ENCODE results near the gene TRIM27.
"Not testable (repeated sequence)": the region's sequence is repeated elsewhere in the genome, so short reads cannot be mapped to it uniquely, and the experiment has no call there.

TRIM27 gene, protein sequence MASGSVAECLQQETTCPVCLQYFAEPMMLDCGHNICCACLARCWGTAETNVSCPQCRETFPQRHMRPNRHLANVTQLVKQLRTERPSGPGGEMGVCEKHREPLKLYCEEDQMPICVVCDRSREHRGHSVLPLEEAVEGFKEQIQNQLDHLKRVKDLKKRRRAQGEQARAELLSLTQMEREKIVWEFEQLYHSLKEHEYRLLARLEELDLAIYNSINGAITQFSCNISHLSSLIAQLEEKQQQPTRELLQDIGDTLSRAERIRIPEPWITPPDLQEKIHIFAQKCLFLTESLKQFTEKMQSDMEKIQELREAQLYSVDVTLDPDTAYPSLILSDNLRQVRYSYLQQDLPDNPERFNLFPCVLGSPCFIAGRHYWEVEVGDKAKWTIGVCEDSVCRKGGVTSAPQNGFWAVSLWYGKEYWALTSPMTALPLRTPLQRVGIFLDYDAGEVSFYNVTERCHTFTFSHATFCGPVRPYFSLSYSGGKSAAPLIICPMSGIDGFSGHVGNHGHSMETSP

DNA sequence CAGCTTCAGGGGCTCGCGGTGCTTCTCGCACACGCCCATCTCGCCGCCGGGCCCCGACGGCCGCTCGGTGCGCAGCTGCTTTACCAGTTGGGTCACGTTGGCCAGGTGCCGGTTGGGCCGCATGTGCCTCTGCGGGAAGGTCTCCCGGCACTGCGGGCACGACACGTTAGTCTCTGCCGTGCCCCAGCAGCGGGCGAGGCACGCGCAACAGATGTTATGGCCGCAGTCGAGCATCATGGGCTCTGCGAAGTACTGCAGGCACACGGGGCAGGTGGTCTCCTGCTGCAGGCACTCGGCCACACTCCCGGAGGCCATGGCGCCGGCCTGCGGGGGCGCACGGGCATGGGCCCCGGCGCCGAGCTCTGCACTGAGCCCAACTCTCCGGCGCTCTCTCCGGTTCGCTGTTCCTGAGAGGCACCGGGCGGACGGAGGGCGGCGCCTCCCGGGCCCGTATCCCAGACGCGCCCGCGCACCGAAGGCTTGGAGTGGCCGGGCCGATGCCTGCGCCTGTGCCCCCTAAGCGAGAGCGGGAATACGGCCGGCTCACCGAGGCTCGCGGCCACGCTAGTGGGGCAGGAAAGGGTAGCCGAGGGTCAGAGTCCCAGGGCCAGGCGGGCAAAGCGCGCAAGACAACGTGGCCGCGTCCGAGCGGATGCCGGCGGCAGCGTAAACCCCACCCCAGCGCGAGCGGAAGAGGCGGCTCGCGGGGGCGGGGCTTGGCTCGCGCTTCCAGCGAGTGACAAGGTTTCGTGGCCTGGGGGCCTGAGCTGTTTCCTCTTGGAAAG is at the start of gene TRIM27:
Gene TRIM27, minus strand, starts transcription at position 668 of the 785 bp plus-strand sequence. Its CDS starts 353 bp downstream, at position 315.
- DNase-seq (ENCODE audit: low spot score): peak; percentile 94

DNA sequence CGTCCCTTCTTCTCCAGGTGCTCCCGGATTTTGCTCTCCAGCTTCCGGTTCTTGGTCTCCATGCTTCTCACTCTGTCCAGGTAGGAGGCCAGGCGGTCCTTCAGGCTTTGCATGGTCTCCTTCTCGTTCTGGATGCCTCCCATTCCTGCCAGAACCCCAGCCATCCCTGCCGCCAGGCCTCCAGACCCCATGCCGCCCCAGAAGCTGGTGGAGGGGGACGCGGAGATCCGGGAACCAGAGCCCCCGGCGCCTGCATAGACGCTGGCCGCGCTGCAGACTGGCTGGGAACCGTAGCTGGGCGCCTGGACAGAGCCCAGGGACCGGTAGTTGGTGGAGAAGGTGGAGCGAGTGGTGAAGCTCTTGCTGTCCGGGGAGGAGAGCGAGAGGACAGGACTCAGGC is 46.3 kb upstream of the TRIM27 start:
- not testable (repeated sequence) for DNase-seq (ENCODE audit: low spot score)

DNA sequence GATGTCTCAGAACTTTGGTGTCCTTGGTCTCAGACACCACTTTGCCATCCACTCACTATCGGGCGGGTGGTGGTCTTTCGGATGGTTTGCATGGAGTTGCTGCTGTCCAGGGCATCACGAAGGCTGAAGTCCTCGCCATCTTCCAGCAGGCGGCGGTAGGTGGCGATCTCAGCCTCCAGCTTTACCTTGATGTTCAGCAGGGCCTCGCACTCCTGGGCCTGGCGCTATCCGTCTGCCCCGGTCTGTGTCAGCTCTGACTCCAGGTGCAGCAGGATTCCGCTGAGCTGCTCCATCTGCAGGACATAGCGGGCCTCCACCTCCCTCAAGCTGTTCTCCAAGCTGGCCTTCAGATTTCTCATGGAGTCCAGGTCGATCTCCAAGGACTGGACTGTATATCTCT is 45.3 kb upstream of the TRIM27 start:
- no peak for DNase-seq (ENCODE audit: low spot score)

DNA sequence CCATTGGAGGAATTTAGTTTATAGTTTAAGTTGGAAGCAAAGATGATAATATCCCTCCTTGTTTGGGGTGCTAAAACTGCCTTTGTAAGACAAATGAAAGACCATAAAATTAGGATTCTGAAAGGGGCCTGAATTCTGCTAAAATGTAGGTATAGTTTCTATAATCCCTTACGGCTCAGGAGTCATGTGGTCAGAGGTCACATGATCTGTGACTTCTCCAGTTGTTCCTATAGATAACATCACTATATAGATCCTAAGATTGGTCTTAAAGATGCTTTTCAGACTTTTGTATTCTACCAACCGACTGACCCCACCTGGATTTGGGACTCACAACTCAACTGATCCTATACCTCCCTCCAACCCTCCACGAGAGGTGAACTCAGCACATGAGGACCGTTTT is 44.7 kb upstream of the TRIM27 start:
- no peak for DNase-seq (ENCODE audit: low spot score)

DNA sequence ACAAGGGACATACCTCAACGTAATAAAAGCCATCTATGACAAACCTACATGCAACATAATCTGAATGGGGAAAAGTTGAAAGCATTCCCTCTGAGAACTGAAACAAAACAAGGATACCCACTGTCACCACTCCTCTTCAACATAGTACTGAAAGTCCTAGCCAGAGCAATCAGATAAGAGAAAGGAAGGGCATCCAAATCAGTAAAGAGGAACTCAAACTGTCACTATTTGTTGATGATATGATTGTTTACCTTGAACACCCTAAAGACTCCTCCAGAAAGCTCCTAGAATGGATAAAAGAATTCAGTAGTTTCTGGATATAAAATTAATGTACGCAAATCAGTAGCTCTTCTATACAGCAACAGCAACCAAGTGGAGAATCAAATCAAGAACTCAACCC is 41.9 kb upstream of the TRIM27 start:
- no peak for DNase-seq (ENCODE audit: low spot score)

DNA sequence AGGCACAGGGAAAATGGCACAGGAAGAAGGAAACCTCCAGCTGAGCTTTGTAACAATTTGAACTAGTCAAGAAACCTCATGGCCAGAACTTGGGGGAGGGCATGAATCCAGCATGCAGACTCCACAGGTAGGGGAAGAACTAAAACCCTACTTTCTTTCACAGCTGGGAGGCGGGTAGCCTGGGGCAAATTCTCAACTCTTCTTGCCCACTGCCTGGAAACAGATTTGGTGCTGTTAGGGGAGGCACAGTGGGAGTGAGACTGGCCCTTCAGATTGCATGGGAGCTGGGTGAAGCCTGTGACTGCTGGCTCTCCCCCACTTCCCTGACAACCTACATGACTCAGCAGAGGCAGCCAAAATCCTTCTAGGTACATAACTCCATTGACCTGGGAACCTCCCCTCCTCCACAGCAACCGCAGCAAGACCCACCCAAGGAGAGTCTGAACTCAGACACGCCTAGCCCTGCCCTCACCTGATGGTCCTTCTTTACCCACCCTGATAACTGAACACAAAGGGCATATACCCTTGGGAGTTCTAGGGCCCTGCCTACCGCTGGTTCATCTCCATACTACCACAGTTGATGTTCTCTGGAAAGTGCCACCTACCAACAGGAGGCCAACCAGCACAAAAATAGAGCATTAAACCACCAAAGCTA is 37.2 kb upstream of the TRIM27 start:
- DNase-seq (ENCODE audit: low spot score): no peak

DNA sequence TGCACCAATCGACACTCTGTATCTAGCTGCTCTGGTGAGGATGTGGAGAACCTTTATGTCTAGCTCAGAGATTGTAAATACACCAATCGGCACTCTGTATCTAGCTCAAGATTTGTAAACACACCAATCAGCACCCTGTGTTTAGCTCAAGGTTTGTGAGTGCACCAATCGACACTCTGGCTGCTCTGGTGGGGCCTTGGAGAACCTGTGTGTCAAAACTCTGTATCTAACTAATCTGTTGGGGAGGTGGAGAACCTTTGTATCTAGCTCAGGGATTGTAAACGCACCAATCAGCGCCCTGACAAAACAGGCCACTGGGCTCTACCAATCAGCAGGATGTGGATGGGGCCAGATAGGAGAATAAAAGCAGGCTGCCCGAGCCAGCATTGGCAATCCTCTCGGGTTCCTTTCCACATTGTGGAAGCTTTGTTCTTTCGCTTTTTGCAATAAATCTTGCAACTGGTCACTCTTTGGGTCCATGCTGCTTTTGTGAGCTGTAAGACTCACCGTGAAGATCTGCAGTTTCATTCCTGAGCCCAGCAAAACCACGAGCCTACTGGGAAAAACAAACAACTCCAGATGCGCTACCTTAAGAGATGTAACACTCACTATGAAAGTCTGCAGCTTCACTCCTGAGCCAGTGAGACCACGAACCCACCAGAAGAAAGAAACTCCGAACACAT is 34.9 kb upstream of the TRIM27 start:
- not testable (repeated sequence) for DNase-seq (ENCODE audit: low spot score)

DNA sequence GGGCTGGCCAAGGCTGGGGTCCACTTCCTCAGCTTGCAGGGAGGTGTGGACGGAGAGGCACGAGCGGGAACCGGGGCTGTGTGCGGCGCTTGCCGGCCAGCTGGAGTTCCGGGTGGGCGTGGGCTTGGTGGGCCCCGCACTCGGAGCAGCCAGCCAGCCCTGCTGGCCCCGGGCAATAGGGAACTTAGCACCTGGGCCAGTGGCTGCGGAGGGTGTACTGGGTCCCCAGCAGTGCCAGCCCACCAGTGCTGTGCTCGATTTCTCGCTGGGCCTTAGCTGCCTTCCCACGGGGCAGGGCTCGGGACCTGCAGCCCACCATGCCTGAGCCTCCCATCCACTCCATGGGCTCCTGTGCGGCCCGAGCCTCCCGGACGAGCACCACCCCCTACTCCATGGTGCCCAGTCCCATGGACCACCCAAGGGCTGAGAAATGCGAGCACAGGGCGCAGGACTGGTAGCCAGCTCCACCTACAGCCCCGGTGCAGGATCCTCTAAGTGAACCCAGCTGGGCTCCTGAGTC is 34.1 kb upstream of the TRIM27 start:
- DNase-seq (ENCODE audit: low spot score): not testable (repeated sequence)

DNA sequence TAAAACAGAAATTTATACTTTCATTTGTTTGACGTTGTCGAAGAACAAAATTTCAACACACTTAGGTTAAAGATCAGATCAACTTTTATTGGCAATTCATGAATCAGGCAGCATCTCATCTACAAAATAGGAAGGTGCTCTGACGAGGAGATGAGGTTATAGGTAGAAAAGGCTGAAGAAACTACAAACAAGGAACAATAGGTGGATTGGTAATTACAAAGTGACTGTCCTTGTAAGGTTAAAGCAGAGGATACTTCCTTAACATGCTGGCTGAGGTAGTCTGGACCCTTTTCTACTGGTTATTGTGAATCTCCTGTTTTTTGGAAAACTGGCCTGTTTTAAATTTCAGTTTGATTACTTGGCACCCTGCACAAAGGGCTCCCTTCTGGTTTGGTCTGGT is 32.5 kb upstream of the TRIM27 start:
- DNase-seq (ENCODE audit: low spot score): no peak

DNA sequence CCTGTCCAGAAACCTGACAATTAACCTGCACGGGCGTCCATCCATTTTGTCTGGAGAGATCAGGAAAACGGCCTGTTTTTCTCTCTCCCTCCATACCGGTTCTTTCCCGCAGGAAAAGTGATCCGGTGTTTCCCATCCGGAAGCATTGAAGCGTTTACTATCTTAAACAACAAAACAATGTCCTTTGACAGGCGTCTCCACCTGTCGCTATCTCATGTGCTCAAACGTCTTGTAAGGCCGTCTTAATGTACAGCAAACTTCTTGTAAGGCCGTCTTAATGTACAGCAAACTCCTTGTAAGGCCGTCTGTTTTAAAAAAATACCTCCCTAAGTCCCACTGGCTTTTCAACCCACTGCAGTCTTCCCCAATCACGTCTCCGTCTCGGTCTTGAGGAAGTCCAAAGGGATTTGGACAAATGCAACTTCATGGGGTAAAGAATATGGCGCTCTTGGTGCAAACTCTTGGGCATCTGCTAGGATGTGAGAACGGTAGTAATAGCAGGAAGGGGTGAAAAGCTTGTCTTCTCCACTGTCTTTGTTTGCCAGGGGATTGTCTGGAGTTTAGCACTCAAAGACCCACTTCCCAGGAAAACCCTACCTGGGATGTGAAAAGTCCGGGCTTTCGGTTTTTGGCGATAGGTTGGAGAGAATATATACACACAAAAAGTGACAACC is 29.9 kb upstream of the TRIM27 start:
- DNase-seq (ENCODE audit: low spot score): peak; percentile 40

DNA sequence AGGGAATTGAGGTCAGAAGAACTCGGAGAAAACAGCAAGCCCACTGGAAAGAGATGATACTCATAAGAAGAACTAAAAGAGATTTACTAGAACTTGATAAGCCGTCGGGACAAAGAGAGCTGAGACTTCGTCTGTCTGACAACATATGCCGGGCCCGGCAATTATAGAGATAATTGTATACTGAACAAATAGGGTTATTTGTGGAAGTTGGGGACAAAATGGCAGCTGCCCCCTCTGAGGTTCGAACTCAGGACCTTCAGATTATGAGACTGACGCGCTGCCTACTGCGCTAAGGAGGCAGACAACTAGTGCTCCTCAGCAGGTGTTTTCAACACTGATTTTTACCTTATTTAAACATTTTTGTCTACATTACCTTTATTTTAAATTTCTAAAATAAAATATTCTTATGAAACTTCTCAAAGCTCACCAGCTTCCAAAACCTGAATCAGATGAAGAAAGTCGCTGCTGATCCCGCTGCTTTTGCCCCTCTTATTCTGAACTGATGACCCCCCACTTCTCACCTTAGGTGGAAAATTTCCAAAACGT is 29.3 kb upstream of the TRIM27 start:
- peak; percentile 71 for DNase-seq (ENCODE audit: low spot score)

DNA sequence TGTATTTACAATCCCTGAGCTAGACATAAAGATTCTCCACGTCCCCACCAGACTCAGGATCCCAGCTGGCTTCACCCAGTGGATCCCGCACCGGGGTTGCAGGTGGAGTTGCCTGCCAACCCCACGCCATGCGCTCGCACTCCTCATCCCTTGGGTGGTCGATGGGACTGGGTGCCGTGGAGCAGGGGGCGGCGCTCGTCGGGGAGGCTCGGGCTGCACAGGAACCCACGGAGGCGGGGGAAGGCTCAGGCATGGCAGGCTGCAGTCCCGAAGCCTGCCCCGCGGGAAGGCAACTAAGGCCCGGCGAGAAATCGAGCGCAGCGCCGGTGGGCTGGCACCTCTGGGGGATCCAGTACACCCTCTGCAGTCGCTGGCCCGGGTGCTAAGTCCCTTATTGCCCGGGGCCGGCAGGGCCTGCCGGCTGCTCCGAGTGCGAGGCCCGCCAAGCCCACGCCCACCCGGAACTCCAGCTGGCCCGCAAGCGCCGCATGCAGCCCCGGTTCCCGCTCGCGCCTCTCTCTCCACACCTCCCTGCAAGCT is 25.9 kb upstream of the TRIM27 start:
- not testable (repeated sequence) for DNase-seq (ENCODE audit: low spot score)

DNA sequence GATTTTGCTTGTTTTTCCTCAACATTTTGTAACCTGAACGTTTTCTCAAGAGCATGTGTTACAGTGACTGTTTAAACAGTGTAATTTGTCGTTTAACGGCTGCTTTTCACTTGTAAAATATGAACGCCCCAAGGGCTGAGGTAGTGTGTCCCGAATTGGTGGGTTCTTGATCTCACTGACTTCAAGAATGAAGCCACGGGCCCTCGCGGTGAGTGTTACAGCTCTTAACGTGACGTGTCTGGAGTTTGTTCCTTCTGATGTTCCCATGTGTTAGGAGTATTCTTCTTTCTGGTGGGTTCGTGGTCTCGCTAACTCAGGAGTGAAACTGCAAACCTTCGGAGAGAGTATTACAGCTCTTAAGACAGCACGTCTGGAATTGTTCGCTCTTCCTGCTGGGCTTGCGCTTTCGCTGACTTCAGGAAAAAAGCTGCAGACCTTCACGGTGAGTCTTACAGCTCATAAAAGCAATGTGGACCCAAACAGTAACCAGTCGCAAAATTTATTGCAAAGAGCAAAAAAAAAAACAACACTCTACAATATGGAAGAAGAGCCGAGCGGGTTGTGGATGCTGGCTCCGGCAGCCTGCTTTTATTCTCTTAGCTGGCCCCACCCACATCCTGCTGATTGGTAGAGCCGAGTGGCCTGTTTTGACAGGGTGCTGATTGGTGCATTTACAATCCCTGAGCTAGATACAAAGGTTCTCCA is 25.1 kb upstream of the TRIM27 start:
- DNase-seq (ENCODE audit: low spot score): no peak

DNA sequence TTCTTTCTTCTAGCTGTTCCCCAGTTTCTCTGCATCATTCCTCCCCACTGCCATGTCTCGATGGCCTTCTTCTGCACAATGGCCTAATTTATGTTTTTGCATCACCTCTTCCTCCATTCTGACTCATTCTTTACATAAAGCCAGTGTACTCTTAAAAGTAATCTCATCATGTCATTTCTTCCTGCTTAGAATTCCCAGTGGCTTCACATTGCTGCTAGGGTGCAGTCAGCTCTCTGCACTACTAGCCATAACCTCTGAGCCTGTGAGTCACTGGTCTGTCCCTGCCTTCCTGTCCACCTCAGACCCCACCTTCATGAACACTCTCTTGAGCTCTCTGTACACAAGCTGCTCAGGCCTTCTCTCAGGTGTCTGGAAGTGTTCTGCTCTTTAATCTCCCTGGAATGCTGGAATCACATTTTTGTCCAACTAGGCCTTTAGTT is 24.1 kb upstream of the TRIM27 start:
- no peak for DNase-seq (ENCODE audit: low spot score)

DNA sequence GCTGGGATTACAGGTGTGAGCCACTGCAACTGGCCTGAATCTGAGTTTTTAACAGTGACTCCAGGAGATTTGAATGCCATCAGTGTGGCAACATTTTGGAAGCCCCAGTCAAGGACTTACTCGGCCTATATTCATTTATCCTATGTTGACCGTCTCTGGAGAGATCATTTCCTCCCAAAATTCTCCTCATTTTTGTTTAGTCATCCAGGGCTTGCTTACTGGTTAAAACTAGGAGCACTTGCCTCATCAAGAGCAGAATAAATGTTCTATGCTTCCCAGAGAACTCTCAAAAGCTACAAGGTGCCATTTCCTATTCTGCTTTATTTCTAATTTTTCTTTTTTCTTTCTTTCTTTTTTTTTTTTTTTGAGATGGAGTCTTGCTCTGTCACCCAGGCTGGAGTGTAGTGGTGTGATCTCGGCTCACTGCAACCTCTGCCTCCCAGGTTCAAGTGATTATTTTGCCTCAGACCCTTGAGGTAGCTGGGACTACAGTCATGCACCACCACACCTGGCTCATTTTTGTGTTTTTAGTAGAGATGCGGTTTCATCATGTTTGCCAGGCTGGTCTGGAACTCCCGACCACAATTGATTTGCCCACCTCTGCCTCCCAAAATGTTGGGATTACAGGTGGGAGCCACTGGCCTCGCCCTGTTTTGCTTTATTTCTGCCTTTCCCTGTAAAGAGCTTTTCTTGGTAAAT is 23.4 kb upstream of the TRIM27 start:
- DNase-seq (ENCODE audit: low spot score): no peak

DNA sequence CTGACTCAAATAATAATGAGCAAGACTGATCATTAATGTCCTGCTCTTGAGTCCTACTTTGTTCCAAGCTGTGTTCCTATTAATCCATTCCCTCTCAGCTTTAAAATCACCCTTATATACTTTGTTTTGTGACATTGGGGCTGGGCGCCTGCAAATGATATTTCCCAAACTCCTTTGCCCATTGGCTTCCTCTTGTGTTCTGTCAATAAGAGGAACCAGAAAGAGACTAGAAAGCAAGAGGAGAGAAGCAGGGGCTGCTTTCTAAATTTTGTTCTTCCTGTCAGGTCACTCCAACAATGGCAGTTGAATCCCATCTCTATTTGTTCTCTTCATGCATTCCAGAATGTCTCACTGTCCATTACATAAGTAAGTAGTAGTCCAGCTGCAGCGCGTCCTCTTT is 21.6 kb upstream of the TRIM27 start:
- no peak for DNase-seq (ENCODE audit: low spot score)

DNA sequence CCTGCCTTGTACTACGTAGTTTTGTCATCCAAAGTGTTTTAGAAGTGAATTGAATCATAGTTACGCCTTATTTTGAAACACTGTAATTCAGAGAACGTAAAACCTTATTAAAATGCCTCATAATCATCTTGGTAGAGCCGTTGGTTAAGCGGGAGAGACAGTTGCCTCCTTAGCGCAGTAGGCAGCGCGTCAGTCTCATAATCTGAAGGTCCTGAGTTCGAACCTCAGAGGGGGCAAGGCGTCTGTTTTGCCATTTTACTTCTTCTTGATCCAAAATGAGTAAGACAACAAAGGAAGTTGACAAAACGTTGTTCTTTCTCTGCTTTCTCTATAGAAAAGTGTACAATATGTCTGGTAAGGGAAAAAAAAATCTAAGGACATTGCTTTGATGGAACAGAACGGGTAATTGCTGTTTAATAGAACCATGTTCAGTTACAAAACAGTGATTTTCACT is 20.7 kb upstream of the TRIM27 start:
- no peak for DNase-seq (ENCODE audit: low spot score)

DNA sequence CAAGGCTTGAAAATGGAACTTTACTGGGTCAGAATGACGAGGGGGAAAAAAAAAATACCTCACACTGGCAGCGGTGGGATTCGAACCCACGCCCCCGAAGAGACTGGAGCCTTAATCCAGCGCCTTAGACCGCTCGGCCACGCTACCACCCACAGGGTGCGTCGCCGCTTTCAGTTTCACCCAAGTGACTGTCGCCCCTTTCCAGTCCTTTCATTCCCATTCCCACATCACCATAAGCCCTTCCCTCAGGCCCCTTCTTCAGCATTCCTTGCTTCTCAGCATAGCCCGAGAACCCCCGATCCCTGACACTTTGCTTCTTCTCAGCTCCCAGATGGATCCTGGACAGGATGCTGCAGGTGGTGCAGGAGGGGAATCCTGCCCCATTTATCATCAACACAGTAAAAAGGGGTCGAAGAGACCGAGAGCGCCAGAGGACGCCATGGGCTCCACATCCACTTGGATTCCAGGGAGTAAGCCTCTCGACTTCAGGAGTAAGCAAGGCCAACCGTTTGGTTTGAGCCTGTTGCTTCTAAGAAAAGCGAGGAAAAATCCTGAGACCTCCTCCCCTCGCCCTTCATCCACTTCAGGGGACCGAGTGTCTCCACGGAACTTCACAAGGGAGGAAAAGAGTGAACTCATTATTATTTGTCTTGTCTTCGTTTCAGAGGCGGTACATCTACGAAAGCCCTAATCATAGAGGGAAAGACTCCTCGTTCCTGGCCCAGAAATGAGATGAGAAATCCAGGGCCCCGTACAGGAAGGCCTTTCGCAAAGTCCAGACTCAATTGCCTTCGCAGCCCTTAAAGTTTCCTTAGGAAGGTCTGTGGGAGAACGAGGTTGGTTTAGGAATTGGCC is 20.0 kb upstream of the TRIM27 start:
- peak; percentile 78 for DNase-seq (ENCODE audit: low spot score)
